GM21526 (cell line): ENCODE measurements around the gene HIVEP3.

ENCODE experiments used
- ATAC-seq: cut with Tn5 transposase; IDR thresholded peaks from one replicate; pipeline ENCODE4 v1.9.1; 2021; ENCODE audit warnings: moderate library complexity; ENCODE audit not compliant: unreplicated experiment, low FRiP score

Gene HIVEP3

GRCh38 chr1:41623736-41624135 is 295.0 kb downstream of the HIVEP3 start:
- ATAC-seq: no peak

GRCh38 chr1:41622859-41623732 is 295.6 kb downstream of the HIVEP3 start:
- peak; percentile 70 for ATAC-seq

GRCh38 chr1:41622402-41622801 is 296.3 kb downstream of the HIVEP3 start:
- ATAC-seq: no peak

GRCh38 chr1:41621791-41622190 is 296.9 kb downstream of the HIVEP3 start:
- no peak for ATAC-seq

DNA sequence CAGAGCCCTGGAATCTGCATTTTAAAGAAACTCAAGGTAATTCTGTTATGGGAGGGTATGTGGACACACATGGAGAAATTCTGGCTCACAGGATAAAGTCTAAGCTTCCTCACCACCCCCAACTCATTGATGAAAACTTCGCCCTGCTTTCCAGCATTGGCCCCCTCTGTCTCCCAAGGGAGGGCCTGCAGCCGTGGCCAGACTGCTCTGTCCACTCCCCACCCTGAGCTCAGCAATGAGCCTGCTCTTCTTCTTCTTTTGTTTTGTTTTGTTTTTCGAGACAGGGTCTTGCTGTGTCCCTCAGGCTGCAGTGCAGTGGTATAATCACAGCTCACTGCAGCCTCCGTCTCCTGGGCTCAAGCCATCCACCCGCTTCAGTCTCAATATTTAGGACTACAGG is 297.5 kb downstream of the HIVEP3 start:
- ATAC-seq: no peak

- ATAC-seq: no peak
These were observed 298.2 kb downstream of the HIVEP3 start for GRCh38 chr1:41620365-41621169.

GRCh38 chr1:41619511-41620364 is 299.0 kb downstream of the HIVEP3 start:
- ATAC-seq: no peak

- ATAC-seq: no peak
These were observed 299.9 kb downstream of the HIVEP3 start for GRCh38 chr1:41618871-41619270.

GRCh38 chr1:41618066-41618825 is 300.5 kb downstream of the HIVEP3 start:
- ATAC-seq: no peak

GRCh38 chr1:41617336-41617735 is 301.4 kb downstream of the HIVEP3 start:
- ATAC-seq: no peak

GRCh38 chr1:41616563-41616962 is 302.2 kb downstream of the HIVEP3 start:
- ATAC-seq: no peak

GRCh38 chr1:41615981-41616380 is 302.7 kb downstream of the HIVEP3 start:
- ATAC-seq: no peak

DNA sequence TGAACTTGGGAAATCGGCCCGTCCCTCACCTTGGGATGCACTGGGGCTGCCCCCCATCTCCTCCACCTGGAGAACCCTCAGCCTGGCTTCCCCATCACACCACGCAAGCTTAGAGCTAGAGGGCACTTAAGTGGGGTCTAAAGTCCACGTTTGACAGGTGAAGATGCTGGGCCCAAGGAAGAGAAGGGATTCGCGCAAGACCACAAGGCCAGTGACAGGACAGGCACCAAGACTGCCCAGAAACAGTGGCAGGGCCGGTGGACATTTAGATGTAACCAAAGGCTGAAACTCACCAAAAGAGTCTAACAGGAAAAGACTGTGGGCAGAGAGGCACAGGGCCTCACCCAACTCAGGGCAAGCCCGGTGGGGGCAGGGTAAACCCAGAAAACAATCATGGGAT is 303.4 kb downstream of the HIVEP3 start:
- no peak for ATAC-seq

DNA sequence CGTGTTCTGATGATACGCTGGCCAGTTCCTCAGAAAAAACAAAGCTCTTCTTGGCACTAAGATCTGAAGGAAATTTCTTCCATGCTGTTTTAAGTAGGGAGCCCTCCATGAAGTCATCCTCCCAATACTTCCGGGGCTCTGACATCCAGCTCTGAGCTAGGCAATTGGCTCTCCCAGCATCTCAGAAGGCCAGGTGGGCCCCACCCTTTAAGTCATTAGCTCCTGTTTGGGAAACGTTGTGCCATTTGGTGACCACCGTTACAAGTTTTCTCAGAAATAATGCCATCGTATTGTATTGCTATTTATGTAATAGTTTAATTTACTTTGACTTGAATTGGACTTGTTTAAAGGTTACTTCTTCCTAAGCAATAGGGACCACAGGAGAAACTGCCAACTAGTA is 303.9 kb downstream of the HIVEP3 start:
- ATAC-seq: no peak

DNA sequence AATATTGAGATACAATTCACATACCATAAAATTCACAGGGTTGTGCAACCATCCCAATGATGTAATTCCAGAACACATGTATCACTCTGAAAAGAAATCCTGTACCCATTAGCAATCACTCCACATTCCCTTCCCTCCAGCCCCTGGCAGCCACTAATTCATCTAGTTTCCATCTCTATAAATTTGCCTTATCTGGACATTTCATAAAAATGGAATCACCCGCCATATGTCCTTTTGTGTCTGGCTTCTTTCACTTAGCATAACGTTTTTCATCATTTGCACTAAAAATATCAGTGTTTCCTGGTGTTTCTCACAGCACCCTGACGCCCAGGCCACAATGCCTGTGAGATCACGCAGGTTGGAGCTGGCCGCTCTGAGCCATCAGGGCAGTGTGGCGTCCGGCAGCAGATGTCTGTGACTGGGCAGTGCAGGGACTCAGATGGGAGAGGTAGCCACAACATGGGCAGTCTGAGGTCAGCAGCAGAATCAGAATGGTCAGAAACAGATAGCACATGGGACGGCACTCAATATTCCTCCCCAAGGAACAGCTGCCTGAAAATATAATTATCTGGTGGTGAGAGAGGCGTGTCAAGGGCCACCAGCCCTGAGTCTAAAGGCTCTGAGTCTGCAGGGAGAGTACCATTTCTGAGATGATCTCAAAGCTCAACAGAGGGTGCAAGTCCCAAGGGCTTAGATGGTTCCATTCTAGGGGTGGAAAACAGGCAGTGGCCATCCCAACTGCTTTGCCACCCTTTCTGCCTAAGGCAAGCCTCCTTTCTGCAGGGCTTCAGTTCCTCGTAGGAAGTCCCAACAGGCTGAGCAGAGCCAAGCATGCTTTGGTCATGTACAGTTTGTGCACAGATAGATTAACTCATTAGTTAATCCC is 304.8 kb downstream of the HIVEP3 start:
- ATAC-seq: no peak

- ATAC-seq: no peak
These were observed 305.8 kb downstream of the HIVEP3 start for GRCh38 chr1:41612953-41613352.

- ATAC-seq: no peak
These were observed 306.7 kb downstream of the HIVEP3 start for GRCh38 chr1:41611932-41612450.

DNA sequence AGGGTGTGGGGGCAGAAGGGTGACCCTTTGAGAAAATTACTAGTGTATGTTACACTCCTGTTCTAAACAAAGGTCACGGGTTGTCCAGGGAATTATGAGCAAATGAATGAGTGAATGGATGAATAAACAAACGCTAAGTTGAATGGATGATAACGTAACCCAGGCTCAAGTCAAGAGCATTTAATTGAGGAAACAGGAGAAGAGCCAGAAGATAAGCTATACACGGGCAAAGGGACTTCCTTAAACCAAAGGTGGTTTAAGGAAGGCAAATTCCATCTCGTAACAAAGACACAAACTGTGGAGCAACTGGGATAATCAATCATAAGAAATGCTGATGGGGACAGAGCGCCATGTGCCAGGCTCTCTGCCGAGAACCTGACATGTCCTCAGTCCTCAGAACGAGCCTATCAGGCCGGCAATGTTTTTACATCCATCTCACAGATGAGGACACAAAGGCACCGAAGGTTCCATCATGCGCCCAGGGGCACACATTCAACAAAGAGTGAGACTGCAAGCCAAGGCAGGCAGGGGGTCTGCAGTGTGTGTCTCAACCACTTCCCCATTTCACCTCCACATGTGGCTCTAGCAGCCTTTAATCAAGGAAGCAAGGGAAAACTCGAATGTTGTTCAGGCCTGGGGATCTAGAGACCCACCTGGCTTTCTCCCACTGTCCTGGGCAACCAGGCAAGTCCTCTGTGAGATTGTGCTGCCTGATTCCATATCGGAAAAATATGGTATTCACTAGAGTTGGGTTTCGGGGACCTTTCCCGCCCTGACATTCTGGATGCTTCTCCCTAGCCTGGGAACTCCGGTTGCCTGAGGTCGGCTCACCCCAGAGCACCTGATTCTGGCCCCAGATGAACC is 307.4 kb downstream of the HIVEP3 start:
- no peak for ATAC-seq
